NCI-H524 (cell line): Measurements from ENCODE around the gene MAP7D2.

Experiments used
- DNase-seq, 2 experiments: peaks; one replicate each; lab custom pipeline; 2025; lab: John Stamatoyannopoulos, UW

MAP7D2 gene

DNA sequence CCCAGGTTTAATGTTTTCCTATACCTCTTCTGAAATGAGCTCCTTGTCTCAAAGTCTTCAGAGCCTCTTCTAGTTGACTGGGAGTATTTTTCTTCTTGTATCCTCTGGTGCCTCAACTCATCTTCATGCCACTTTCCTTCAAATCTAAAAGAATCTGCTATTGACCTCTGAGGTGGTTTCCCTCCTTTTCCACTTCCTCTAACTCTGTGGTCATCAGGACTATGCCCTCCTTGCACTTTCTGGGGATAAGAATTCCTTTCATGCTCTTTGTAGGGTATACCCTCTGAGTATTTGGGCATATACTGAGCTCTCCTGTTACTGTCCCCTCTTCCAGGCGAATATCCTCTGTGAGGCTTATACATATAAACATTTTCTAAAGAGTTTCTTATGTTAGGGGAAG is 150.7 kb downstream of the MAP7D2 start:
- DNase-seq, result no peak

DNA sequence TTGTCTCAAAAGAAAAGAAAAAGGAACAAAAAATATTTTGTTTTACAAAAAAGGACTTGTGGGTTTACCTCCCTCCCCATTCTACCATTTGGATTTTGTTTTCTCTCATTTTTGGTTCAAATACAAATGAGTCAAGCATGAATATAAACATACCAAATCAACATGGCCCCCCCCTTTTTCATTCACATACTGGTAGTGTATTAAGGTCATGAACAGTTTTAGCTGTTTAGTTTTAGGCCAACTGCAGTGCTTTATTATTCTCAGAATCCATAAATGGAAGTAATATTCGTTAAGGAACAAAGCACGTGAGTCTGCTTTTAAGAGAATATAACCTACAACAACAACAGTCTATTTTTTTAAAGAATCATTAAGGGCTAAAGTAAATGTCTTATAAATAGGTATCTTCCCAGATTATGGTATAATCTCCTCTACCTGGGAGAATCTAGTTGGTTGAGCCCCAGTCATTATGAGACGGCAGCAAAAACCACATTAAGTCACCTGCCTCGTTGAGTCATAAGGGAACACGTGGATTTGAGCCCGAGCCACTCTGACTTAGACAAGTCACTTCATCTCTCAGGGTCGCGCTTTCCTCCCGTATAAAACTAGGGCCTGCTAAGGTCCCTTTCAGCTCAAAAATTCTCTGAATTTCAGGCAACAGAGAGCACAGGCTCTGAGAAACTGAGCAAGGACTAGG is 152.5 kb downstream of the MAP7D2 start:
- DNase-seq, result no peak

DNA sequence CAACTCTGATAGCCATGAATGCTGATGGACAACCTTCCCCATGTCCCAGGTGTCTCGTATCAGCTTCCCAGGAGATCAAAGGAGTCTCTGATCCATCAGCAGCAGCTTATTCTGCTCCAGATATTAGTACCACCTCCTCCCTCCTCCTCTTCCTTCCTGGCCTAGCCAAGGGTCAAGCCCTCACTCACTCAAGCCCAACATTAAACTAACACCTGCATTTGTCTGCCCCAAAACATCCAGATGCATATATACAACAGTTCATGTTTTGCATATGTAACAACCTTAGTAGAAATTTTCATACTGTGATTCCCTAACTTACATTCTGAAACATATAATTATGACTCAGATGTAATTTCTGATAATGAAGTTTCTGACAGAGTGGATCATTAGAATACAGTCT is 155.8 kb downstream of the MAP7D2 start:
- DNase-seq, result no peak

DNA sequence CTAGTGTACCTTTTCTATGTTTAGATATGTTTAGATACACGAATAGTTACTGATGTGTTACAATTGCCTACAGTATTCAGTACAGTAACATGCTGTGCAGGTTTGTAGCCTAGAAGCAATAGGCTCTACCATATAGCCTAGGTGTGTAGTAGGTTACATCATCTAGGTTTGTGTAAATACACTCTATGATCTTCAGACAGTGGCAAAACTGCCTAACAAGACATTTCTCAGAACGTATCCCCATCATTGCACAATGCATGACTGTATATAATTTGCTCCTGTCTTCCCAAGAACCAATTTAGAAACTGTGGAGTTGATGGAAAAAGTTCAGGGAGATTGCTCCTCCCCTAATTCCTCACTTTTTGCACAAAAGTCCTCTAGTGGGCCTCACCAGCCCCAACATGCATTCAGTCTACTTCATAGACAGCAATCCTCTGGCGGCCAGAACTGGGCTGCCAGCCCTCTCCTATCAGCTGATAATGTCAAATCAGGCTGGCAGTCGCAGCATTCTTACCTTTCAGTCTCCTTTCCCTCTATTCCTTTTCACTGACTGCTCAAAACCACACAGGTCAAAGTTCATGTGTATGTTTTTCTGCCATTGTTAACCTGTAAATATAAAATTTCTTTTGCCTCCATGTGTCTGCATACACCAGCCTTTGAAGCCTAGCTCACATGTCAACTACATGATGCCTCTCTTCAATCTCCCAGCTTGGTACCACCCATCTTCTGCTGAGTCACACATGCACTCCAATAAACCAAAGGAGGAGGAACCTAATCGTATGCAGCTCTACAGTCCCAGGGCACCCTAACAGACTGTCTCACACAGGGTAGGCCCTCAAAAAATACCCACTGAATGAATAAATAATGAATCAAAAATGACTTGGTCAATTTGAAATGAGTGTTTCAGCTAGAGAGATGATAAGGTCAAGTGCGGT is 157.9 kb downstream of the MAP7D2 start:
- no peak for DNase-seq

DNA sequence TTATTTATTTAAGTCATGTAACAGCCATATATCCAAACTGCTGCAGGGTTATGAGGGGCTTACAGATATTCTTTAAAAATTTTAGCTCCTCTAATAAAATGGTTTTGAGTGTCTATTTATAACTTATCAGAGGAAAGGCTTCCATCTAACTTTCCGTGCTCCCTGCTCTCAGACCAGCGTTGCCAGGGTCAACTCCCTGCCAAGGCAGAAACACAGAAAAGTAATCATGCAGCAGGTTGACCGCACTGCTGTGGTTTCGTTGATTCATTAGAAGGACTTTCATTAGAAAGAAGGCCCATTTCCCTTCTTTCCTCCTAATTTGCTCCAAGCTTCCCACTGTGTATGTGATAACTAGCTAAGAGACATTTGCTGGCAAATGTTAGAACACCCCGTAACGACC is 159.8 kb downstream of the MAP7D2 start:
- DNase-seq, result no peak
